ENCODE data around the gene ODAPH.

ODAPH gene

DNA sequence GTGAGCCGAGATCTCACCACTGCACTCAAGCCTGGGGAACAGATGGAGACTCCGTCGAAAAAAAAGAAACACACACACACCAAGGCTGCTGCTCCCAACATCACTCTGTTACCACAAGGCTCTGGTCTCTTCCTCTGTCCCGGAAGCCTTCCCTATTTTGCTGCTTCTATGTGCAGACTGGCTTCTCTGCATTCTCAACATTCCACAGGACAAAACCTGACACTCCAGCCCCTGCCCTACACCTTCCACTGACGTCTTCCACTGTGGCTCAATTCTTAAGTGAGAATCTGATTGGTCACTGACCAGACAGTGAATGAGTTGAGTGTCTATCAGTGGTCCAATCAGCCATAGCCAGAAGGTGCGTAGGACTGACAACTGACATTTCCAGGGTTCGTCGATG lies 5.9 kb downstream of the ODAPH start:
- H3K27ac Mint-ChIP-seq = no peak overlapping the region
- H3K36me3 Mint-ChIP-seq (ENCODE audit: low read depth) = no peaks in the 10 kb centered on the region
- no peak overlapping the region for H3K4me3 Mint-ChIP-seq
- H3K9me3 Mint-ChIP-seq = peaks cover 2% of the 10 kb centered on the region
- peaks cover 8% of the 10 kb centered on the region for H3K27me3 Mint-ChIP-seq (ENCODE audit: low read depth)
- no peak for TF ChIP-seq CTCF (IDR thresholded peaks at IDR 0.05; ENCODE audit: unreplicated experiment in 3 of 3)
- no peaks in the 10 kb centered on the region for H3K4me1 Mint-ChIP-seq

- no peak overlapping the region for H3K4me3 Mint-ChIP-seq
- no peaks in the 10 kb centered on the region for H3K36me3 Mint-ChIP-seq (ENCODE audit: low read depth)
- H3K4me1 Mint-ChIP-seq = no peaks in the 10 kb centered on the region
Measured at GRCh38 chr4:75564023-75564422, 8.2 kb downstream of the ODAPH start.

DNA sequence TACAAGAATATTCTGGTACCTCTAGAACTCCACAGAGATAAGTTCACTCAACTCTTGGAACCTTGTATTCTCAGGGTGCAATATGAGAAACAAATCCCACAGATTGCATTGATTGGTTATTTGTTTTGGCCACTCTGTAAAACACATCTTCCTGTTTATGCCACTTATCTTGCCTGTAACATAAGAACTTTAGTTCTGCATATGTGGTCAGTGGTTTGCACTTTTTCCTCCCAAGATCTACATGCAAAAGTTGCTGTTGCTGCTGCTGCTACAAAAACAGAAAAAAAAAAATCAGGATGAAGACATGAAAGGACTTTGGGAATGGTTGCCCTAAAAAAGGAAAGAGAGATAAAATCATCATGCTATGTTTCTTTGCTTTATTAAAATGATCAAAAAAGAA lies 9.6 kb downstream of the ODAPH start:
- Mint-ChIP-seq H3K4me1 (no peaks in the 10 kb centered on the region), H3K27me3 (ENCODE audit: low read depth) (no peaks in the 10 kb centered on the region), H3K36me3 (ENCODE audit: low read depth) (no peaks in the 10 kb centered on the region), H3K27ac (no peak overlapping the region), H3K9me3 (peaks cover 14% of the 10 kb centered on the region), H3K4me3 (no peak overlapping the region)
- TF ChIP-seq CTCF (IDR thresholded peaks at IDR 0.05; ENCODE audit: unreplicated experiment in 3 of 3) = no peak

More at GRCh38 chr4:75564023-75564422, 8.2 kb downstream of the ODAPH start:
- Mint-ChIP-seq H3K27me3 (ENCODE audit: low read depth) (no peaks in the 10 kb centered on the region), H3K9me3 (peaks cover 14% of the 10 kb centered on the region), H3K27ac (no peak overlapping the region)
- TF ChIP-seq CTCF (IDR thresholded peaks at IDR 0.05; ENCODE audit: unreplicated experiment in 3 of 3) = no peak

- Mint-ChIP-seq H3K36me3 (ENCODE audit: low read depth) (no peaks in the 10 kb centered on the region), H3K4me1 (no peaks in the 10 kb centered on the region), H3K9me3 (peaks cover 14% of the 10 kb centered on the region), H3K4me3 (no peak overlapping the region), H3K27me3 (ENCODE audit: low read depth) (no peaks in the 10 kb centered on the region), H3K27ac (no peak overlapping the region)
- TF ChIP-seq CTCF (IDR thresholded peaks at IDR 0.05; ENCODE audit: unreplicated experiment in 3 of 3) = no peak
Measured at GRCh38 chr4:75566911-75567310, 11.0 kb downstream of the ODAPH start.

DNA sequence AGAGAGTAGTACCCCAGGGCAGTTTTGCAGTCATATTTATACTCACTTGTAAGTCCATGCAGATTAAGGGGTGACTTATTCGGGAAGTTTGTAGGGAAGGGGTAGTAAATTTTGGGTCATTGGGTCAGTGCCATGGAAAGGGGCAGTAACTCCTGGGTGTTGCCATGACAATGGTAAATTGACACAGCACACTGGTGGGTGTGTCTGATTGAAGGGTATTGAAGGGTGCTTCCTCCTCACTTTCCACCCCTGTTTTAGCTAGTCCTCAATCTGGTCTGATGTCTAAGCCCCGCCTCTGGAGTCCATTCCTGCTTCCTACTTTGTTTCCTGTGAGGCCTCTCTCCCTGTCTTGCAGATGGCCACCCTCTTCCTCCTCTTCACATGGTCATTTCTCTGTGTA lies 11.9 kb downstream of the ODAPH start:
- no peak overlapping the region for H3K4me3 Mint-ChIP-seq

More for the DNA sequence above, 11.9 kb downstream of the ODAPH start:
- H3K27ac Mint-ChIP-seq = no peak overlapping the region
- no peaks in the 10 kb centered on the region for H3K36me3 Mint-ChIP-seq (ENCODE audit: low read depth)
- no peaks in the 10 kb centered on the region for H3K4me1 Mint-ChIP-seq
- TF ChIP-seq CTCF (IDR thresholded peaks at IDR 0.05; ENCODE audit: unreplicated experiment in 3 of 3) = no peak
- peaks cover 14% of the 10 kb centered on the region for H3K9me3 Mint-ChIP-seq
- H3K27me3 Mint-ChIP-seq (ENCODE audit: low read depth) = no peaks in the 10 kb centered on the region
